MM.1S (cell line): ENCODE results near the gene BAIAP3.

ENCODE experiments used
- DNase-seq: peaks from one replicate; pipeline ENCODE4 v3.0.0-alpha.2; 2015
- H2AFZ ChIP-seq: fragments of 300-600 bp; sonication (generic); 2 replicates; pipeline ENCODE4 v1.6.0; 2016; ENCODE audit warnings: antibody characterized with exemption, low read length
- H3F3A ChIP-seq: fragments of 300-600 bp; sonication (generic); 2 replicates; pipeline ENCODE4 v1.6.1; 2016; ENCODE audit warnings: mild to moderate bottlenecking, antibody characterized with exemption, low read length, moderate library complexity, mixed read lengths; ENCODE audit not compliant: insufficient read depth
- H3K27ac ChIP-seq: fragments of 300-600 bp; sonication (generic); 2 replicates; pipeline ENCODE4 v1.5.1; 2016; ENCODE audit warnings: mild to moderate bottlenecking, low read length
- H3K27me3 ChIP-seq: fragments of 300-600 bp; sonication (generic); replicated peaks from 2 replicates; pipeline ENCODE4 v1.6.0; 2016; ENCODE audit warnings: low read length; ENCODE audit not compliant: insufficient read depth
- H3K36me3 ChIP-seq: fragments of 300-600 bp; sonication (generic); replicated peaks from 2 replicates; pipeline ENCODE4 v1.6.1; 2016; ENCODE audit warnings: mild to moderate bottlenecking, low read length, mixed read lengths; ENCODE audit not compliant: insufficient read depth
- H3K4me1 ChIP-seq: fragments of 300-600 bp; sonication (generic); 2 replicates; pipeline ENCODE4 v1.6.1; 2016; ENCODE audit warnings: low read length, mixed read lengths
- H3K4me2 ChIP-seq: fragments of 300-600 bp; sonication (generic); 2 replicates; pipeline ENCODE4 v1.6.0; 2016; ENCODE audit warnings: low read depth, low read length
- H3K4me3 ChIP-seq: fragments of 300-600 bp; sonication (generic); 2 replicates; pipeline ENCODE4 v1.5.1; 2016; ENCODE audit warnings: low read length, mixed read lengths
- H3K79me2 ChIP-seq: fragments of 300-600 bp; sonication (generic); 2 replicates; pipeline ENCODE4 v1.6.1; 2016; ENCODE audit warnings: mixed run types, low read length, mixed read lengths
- H3K9ac ChIP-seq: fragments of 300-600 bp; sonication (generic); 2 replicates; pipeline ENCODE4 v1.6.1; 2016; ENCODE audit warnings: low read length, mixed read lengths
- H3K9me2 ChIP-seq: fragments of 300-600 bp; sonication (generic); replicated peaks from 2 replicates; pipeline ENCODE4 v1.6.1; 2016; ENCODE audit warnings: mild to moderate bottlenecking, low read length, mixed read lengths; ENCODE audit not compliant: insufficient read depth
- H3K9me3 ChIP-seq: fragments of 300-600 bp; sonication (generic); replicated peaks from 2 replicates; pipeline ENCODE4 v1.6.1; 2016; ENCODE audit warnings: mild to moderate bottlenecking, low read length, mixed read lengths; ENCODE audit not compliant: insufficient read depth
- H4K20me1 ChIP-seq: fragments of 300-600 bp; sonication (generic); 2 replicates; pipeline ENCODE4 v1.6.1; 2016; ENCODE audit warnings: mild to moderate bottlenecking, low read length, moderate library complexity, mixed read lengths; ENCODE audit not compliant: insufficient read depth
- CTCF ChIP-seq: fragments of 300-600 bp; sonication (generic); IDR thresholded peaks from 2 replicates; pipeline ENCODE4 v1.5.1; 2016; ENCODE audit warnings: antibody characterized with exemption, low read length, mixed read lengths
- EZH2 ChIP-seq: fragments of 300-600 bp; sonication (generic); optimal IDR thresholded peaks from 2 replicates; pipeline ENCODE3; 2017; ENCODE audit warnings: low read depth, mild to moderate bottlenecking, antibody characterized with exemption, low read length, mixed read lengths
- EZH2phosphoT487 ChIP-seq: fragments of 300-600 bp; sonication (generic); IDR thresholded peaks from 2 replicates; pipeline ENCODE4 v1.6.1; 2018; ENCODE audit warnings: antibody characterized with exemption, low read length

The BAIAP3 gene

GRCh38 chr16:1312467-1312816 is 21.0 kb upstream of the BAIAP3 start:
- H3K9ac ChIP-seq, result no peak overlapping the region
- H3K4me2 ChIP-seq, result no peak overlapping the region
- no peak for TF ChIP-seq CTCF
- no peak for TF ChIP-seq EZH2phosphoT487
- no peak for TF ChIP-seq EZH2
- H3K9me2 ChIP-seq, result no peaks in the 10 kb centered on the region
- H3K9me3 ChIP-seq, result no peaks in the 10 kb centered on the region
- DNase-seq, result no peak
- no peaks in the 10 kb centered on the region for H3F3A ChIP-seq
- peaks cover 44% of the 10 kb centered on the region for H4K20me1 ChIP-seq
- H3K79me2 ChIP-seq, result peaks cover 75% of the 10 kb centered on the region
- H2AFZ ChIP-seq, result no peak overlapping the region
- H3K36me3 ChIP-seq, result peaks cover 5% of the 10 kb centered on the region
- peaks cover 9% of the 10 kb centered on the region for H3K4me1 ChIP-seq
- no peak overlapping the region for H3K4me3 ChIP-seq
- H3K27me3 ChIP-seq, result no peaks in the 10 kb centered on the region
- H3K27ac ChIP-seq, result no peak overlapping the region

- Histone ChIP-seq H3F3A (no peaks in the 10 kb centered on the region), H3K79me2 (peaks cover 80% of the 10 kb centered on the region), H3K27me3 (no peaks in the 10 kb centered on the region), H3K4me3 (no peak overlapping the region), H3K4me2 (no peak overlapping the region), H4K20me1 (peaks cover 44% of the 10 kb centered on the region), H3K27ac (no peak overlapping the region), H3K9ac (no peak overlapping the region), H3K4me1 (peaks cover 9% of the 10 kb centered on the region), H3K36me3 (peaks cover 6% of the 10 kb centered on the region), H2AFZ (no peak overlapping the region), H3K9me2 (no peaks in the 10 kb centered on the region), H3K9me3 (no peaks in the 10 kb centered on the region)
- DNase-seq, result no peak
- TF ChIP-seq EZH2, result no peak
- no peak for TF ChIP-seq EZH2phosphoT487
- TF ChIP-seq CTCF, result no peak
Measured at GRCh38 chr16:1312903-1313302, 20.5 kb upstream of the BAIAP3 start.

DNA sequence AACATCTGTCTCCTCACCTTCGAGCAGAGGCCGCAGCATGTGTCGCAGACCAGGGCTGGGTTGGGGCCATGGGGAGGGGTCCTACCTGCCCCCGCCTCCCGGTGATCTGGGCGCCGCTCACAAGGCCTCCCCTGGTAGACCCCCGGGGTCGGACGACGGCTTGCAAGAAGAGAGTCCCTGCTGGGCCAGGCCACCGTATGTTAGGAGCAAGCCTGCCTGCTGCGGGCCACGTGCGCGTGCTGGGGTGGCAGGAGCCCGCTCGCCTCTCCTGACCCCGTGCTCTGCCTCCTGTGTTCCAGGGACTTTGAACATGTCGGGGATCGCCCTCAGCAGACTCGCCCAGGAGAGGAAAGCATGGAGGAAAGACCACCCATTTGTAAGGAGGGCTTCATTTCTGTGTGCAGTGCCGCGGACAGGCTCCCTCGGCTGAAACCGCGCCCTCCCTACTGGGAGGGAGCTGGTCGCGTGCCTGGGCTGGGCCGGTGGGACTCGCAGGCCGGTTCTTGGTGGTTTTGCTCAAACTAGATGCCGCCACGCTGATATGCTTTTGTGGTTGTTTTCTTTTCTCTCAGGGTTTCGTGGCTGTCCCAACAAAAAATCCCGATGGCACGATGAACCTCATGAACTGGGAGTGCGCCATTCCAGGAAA is 19.6 kb upstream of the BAIAP3 start:
- Histone ChIP-seq H3K27me3 (no peaks in the 10 kb centered on the region), H3K4me1 (peaks cover 9% of the 10 kb centered on the region), H3K36me3 (peaks cover 12% of the 10 kb centered on the region), H3K4me3 (no peak overlapping the region), H3K9ac (no peak overlapping the region), H3K9me3 (no peaks in the 10 kb centered on the region), H3K79me2 (peaks cover 88% of the 10 kb centered on the region), H3F3A (no peaks in the 10 kb centered on the region), H4K20me1 (peaks cover 44% of the 10 kb centered on the region), H3K4me2 (no peak overlapping the region), H3K9me2 (no peaks in the 10 kb centered on the region), H2AFZ (no peak overlapping the region), H3K27ac (no peak overlapping the region)
- no peak for TF ChIP-seq EZH2
- no peak for TF ChIP-seq EZH2phosphoT487
- TF ChIP-seq CTCF, result no peak
- no peak for DNase-seq
